Measurements from ENCODE around the gene TBC1D14.

DNA sequence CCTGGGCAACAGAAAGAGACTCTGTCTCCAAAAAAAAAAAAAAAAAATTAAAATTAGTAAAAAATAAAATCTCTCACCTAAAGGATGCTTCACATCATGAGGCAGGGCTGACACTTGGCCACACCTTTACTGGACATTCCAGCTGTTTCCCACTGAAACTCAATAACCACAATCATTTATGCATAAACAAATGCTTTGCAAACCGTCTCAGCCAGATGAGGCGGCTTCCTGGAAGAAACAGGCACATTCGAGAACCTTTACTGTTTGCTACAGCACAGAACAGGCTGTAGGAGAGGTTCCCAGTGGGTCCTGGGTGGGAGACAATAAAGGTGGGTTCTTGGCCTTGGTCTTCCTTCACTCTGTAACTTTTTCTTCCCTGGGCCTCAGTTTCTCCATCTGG lies 10.9 kb upstream of the TBC1D14 start:
- TF ChIP-seq, protein P1, sequence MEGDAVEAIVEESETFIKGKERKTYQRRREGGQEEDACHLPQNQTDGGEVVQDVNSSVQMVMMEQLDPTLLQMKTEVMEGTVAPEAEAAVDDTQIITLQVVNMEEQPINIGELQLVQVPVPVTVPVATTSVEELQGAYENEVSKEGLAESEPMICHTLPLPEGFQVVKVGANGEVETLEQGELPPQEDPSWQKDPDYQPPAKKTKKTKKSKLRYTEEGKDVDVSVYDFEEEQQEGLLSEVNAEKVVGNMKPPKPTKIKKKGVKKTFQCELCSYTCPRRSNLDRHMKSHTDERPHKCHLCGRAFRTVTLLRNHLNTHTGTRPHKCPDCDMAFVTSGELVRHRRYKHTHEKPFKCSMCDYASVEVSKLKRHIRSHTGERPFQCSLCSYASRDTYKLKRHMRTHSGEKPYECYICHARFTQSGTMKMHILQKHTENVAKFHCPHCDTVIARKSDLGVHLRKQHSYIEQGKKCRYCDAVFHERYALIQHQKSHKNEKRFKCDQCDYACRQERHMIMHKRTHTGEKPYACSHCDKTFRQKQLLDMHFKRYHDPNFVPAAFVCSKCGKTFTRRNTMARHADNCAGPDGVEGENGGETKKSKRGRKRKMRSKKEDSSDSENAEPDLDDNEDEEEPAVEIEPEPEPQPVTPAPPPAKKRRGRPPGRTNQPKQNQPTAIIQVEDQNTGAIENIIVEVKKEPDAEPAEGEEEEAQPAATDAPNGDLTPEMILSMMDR (IDR thresholded peaks at IDR 0.05 in 8 of 11, conservative IDR thresholded peaks at IDR 0.05 in 3 of 11): no peak
- TF ChIP-seq POLR2A (IDR thresholded peaks at IDR 0.05) (no peak), POLR2AphosphoS5 (IDR thresholded peaks at IDR 0.05) (no peak)

Measured in spleen (tissue), 7 donors.